GM12875 (cell line): Measurements from ENCODE around the gene PDGFRA.
"Not testable (repeated sequence)": the region's sequence is repeated elsewhere in the genome, so short reads cannot be mapped to it uniquely, and the experiment has no call there.

Experiments
- H3K4me3 ChIP-seq: one replicate; pipeline ENCODE4 v1.5.1; 2011; ENCODE audit warnings: low read depth, low read length, control low read depth
- TF ChIP-seq, protein P1 (sequence below): IDR thresholded peaks from 2 replicates; pipeline ENCODE4 v1.5.1; 2011; ENCODE audit warnings: low read depth, mild to moderate bottlenecking, control low read depth, inconsistent platforms, low read length, moderate library complexity, borderline replicate concordance; ENCODE audit not compliant: insufficient read depth

PDGFRA gene

DNA sequence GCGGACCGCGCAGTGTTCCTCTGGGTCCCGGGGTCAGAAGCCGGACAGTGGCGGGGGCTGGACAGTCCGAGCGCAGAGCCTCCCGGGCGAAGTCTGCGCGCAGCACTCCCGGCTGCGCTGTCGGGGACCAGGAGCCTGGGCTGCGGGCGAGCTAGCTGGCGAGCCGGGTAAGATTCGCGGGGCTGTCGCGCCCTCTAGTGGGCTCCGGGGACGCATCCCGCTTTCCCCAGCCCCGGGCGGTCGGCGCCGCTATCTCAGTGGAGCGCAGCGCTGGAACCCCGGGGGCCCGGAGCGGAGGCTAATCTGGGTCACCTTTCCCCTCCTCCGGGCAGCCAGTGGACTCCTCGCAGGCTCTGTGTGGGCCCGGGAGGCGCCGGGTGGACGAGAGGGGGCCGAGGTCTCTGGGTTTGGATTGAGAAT is 4.2 kb downstream of the PDGFRA start:
- TF ChIP-seq, protein P1, sequence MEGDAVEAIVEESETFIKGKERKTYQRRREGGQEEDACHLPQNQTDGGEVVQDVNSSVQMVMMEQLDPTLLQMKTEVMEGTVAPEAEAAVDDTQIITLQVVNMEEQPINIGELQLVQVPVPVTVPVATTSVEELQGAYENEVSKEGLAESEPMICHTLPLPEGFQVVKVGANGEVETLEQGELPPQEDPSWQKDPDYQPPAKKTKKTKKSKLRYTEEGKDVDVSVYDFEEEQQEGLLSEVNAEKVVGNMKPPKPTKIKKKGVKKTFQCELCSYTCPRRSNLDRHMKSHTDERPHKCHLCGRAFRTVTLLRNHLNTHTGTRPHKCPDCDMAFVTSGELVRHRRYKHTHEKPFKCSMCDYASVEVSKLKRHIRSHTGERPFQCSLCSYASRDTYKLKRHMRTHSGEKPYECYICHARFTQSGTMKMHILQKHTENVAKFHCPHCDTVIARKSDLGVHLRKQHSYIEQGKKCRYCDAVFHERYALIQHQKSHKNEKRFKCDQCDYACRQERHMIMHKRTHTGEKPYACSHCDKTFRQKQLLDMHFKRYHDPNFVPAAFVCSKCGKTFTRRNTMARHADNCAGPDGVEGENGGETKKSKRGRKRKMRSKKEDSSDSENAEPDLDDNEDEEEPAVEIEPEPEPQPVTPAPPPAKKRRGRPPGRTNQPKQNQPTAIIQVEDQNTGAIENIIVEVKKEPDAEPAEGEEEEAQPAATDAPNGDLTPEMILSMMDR: peak; percentile 85
- peak overlapping the region; percentile 52 for H3K4me3 ChIP-seq

DNA sequence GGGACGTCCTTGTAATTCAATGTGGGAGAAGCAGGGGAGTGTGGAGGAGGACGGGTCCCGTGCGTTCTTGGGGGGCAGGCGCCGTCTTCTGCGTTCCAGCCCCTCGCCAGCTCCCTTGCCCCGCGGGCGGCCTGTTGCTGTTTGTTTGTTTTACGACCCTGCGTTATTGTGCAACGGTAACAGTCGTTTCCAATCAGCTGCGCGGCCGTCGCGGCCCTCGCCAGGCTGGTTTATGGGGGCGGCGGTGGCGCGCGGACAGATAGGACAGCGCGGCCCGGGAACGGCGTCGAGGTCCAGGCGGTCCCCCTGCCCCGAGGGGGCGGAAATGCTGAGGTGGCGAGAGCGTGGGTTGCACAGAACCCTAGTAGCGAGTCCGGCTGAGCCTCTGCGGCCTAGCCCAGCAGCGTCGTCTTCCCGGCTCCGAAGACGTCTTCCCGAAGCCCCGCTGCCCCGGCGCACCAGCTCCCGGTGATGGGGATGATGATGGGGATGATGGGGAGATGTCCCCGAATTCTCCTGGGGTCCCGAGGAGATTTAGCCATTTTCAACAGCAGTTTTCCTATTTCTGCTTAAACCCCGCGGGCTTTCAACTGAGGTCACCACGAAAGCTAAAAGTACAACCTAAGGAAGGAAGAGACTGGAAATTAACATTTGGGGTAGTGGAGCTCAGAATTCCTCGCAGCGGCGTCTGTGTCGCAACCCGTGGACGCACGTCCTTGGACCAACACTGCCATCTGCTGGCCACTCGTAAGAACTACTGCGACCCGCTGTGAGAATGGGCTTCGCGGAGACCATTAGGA is 4.8 kb downstream of the PDGFRA start:
- TF ChIP-seq, protein P1: peak; percentile 77
- no peak overlapping the region for H3K4me3 ChIP-seq

DNA sequence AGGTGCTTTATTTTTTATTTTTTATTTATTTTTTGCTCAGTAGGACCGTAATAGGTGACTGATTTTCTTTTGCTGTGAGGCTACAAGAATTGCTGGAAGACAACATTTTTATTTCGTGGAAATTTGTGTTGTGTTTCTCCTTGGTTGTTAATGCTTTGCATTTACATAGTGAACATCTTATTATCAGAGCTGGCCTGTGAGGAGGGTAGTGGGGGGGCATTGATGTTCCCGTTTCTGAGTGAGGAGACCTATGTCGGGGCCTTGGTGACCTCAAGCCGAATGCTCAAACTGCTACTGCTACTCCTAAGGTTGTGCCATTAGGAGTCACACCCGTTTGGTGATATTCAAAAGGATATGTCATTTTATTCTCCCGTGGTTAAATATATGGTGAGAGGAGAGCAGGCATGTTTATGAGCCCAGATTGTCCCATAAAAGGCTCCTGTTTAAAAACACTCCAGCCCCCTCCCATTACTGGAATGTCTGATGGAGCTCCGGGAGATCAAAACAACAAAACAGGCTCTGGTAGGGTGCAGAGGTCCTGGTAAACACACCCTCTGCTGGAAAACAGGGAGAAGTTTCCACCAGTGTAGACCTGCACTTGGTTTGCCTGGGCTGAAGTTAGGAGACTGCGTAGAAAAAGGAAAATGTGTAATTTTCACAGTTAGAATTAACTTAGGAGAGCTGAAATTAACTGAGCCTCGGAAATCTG is 5.6 kb downstream of the PDGFRA start:
- TF ChIP-seq, protein P1: no peak
- H3K4me3 ChIP-seq: no peak overlapping the region

DNA sequence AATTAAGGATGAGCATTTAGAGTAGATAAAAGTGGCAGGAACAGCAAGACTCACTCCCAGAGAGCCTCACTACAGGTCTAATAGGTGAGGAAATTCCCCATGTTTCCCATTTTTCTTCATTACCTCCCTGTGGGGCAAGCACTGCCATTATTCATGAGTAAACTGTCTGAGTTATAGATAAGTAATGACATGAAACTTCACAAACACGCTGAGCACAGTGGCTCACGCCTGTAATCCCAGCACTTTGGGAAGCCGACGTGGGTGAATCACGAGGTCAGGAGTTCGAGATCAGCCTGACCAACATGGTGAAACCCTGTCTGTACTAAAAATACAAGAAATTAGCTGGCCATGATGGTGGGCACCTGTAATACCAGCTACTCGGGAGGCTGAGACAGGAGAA is 7.2 kb downstream of the PDGFRA start:
- not testable (repeated sequence) for H3K4me3 ChIP-seq

DNA sequence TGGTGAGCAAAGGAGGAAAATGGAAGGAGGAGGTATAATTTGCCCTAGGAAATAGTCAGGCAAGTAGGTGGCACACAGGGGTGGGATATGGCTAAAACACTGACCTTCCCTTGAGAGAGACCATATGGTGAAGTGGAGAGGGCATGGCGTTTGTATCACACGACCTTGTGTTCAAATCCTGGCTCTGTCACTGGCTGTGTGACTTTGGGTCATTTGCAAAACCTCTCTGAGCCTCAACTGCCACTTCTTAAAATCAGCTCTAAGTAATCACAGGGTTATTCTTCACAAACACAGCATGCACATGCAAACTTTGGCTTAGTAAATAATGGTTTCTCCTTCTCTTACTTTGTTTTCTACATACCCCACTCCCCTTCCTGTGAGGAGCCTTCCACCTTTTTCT is 8.7 kb downstream of the PDGFRA start:
- TF ChIP-seq, protein P1: no peak
- H3K4me3 ChIP-seq: no peak overlapping the region

DNA sequence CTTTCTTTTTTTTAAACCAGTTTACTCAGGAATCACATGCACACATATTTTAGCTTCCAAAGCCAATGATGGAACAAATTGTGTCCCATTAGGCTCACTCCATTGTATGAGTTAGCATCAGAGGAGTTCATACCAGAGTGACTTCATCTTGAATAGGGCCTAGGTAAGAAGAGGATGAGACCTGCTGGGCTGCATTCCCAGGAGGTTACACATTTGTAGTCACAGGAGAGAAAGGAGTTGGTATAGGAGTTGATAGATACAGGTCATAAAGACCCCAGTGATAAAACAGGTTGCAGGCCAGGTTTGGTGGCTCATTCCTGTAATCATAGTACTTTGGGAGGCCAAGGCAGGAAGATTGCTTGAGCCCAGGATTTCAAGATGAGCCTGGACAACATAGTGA is 9.3 kb downstream of the PDGFRA start:
- TF ChIP-seq, protein P1: no peak

DNA sequence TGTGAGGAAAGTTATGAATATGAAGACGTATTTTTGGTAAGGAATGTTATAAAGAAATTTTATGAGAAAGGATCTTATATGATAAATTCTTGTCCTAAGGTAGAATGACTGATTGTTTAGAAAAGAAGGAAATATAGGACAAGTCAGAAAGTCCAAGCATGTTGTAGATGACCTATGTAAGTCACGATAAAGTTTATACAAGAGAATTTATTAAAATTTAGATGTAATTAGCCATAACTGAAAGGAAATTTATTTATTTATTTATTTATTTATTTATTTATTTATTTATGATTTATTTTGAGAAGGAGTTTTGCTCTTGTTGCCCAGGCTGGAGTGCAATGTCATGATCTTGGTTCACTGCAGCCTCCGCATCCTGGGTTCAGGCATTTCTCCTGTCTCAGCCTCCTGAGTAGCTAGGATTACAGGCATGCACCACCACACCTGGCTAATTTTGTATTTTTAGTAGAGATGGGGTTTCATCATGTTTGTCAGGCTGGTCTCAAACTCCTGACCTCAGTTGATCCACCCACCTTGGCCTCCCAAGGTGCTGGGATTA is 12.3 kb downstream of the PDGFRA start:
- H3K4me3 ChIP-seq: not testable (repeated sequence)

More for the DNA sequence above, 9.3 kb downstream of the PDGFRA start:
- no peak overlapping the region for H3K4me3 ChIP-seq

DNA sequence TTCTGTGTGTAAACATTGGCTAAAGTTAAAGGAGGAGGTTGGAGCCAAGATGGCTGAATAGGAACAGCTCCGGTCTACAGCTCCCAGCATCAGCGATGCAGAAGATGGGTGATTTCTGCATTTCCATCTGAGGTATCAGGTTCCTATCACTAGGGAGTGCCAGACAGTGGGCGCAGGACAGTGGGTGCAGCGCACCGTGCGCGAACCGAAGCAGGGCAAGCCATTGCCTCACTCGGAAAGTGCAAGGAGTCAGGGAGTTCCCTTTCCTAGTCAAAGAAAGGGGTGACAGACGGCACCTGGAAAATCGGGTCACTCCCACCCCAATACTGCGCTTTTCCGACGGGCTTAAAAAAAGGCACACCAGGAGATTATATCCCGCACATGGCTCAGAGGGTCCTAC is 14.4 kb downstream of the PDGFRA start:
- H3K4me3 ChIP-seq: not testable (repeated sequence)

DNA sequence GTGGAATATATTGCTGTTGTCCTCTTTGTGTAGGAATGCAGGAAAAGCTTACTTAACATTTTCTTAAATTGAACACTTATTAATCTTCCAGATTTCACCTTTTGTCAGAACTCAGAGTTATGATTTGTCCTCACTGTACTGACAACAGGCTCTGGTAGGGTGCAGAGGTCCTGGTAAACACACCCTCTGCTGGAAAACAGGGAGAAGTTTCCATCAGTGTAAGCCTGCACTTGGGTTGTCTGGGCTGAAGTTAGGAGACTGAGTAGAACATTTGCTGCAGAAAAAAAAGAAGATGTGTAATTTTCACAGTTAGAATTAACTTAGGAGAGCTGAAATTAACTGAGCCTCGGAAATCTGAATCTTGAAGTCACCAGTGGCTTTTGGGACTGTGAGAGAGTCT is 23.2 kb downstream of the PDGFRA start:
- not testable (repeated sequence) for H3K4me3 ChIP-seq
